ENCODE measurements around the gene PLA2G2A. TPM values are rescaled to one million over a fixed set of nuclear protein-coding genes. Genes with fewer than 3 reads are reported as not detected.
A peak's percentile ranks its signal among the peaks of the same experiment; 100 is the strongest.

The PLA2G2A gene
- total RNA-seq, 1 donor from 2014 or later: 2.0 TPM

DNA sequence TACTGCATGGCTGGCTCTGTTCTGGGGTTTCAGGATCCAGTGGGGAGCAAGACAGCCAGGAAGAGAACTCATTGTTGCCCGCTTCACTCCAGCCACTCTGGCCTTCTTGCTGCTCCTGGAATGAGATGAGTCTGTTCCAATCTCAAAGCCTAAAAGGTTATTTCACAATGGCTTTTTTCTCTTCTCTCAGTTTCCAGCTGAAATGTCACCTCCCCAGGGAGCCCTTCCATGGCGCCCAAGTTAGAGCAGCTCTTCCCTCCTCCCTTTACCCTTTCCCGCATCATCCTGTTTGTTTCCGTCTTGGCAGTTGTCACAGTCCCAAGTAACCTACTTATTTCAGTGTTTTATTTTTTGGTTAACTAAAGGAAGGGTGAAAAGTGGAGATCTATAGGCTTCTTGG is 15.8 kb downstream of the PLA2G2A start:
- no peak for TF ChIP-seq CTCF (IDR thresholded peaks at IDR 0.05; ENCODE audit: unreplicated experiment)
- no peak for DNase-seq (ENCODE audit: low spot score, unreplicated experiment)
- H3K27ac Mint-ChIP-seq: no peak overlapping the region
- no peaks in the 10 kb centered on the region for H3K36me3 Mint-ChIP-seq (ENCODE audit: insufficient read depth)
- H3K27me3 Mint-ChIP-seq: peaks cover 25% of the 10 kb centered on the region
- H3K4me3 Mint-ChIP-seq (ENCODE audit: low read depth): no peak overlapping the region
- H3K4me1 Mint-ChIP-seq (ENCODE audit: low read depth): no peaks in the 10 kb centered on the region
- peaks cover 3% of the 10 kb centered on the region for H3K9me3 Mint-ChIP-seq (ENCODE audit: low read depth)

DNA sequence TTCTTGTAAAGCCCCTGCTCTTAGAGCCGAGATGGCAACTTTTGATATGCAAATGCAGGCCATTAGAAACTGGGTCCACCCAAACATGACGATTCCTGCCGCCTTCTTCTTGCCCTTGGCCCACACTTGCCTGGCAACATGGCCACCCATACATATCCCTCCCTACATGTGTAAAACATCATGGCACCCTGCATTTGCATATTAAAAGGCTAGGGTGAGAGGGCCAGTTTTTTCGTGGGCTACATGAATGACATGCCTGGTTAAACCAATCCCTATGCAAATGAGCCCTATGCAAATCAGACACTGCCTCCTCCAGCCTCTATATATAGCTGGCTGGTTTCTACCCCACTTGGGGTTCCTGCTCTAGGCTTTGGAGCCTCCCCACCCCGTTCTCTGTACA is 18.8 kb downstream of the PLA2G2A start:
- H3K27me3 Mint-ChIP-seq: peaks cover 26% of the 10 kb centered on the region

DNA sequence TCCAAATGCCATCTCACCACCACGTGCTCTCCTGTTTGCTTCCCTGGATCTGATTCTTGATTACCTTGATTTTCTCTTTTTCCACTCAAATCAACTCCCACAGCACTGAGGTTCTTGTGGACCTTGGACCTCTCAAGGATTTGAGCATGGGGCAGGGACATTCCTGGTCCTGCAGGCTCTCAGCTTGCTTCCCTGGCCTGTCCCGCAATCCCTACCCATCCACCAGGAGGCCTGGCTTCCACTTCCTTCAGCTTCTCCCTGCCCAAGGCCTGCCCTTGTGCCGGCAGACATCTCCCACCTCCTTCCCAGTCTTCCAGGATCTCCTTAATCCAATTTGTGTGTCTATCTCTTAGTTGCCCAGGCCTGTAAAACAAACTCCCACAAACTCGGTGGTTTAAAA is 21.6 kb downstream of the PLA2G2A start:
- DNase-seq (ENCODE audit: low spot score, unreplicated experiment): no peak
- H3K4me3 Mint-ChIP-seq (ENCODE audit: low read depth): no peak overlapping the region
- no peaks in the 10 kb centered on the region for H3K4me1 Mint-ChIP-seq (ENCODE audit: low read depth)
- H3K27ac Mint-ChIP-seq: no peak overlapping the region
- peaks cover 24% of the 10 kb centered on the region for H3K27me3 Mint-ChIP-seq
- no peaks in the 10 kb centered on the region for H3K36me3 Mint-ChIP-seq (ENCODE audit: insufficient read depth)
- peaks cover 4% of the 10 kb centered on the region for H3K9me3 Mint-ChIP-seq (ENCODE audit: low read depth)
- TF ChIP-seq CTCF (IDR thresholded peaks at IDR 0.05; ENCODE audit: unreplicated experiment): peak; percentile 26

More for the DNA sequence above, 18.8 kb downstream of the PLA2G2A start:
- Mint-ChIP-seq H3K27ac (no peak overlapping the region), H3K4me3 (ENCODE audit: low read depth) (no peak overlapping the region), H3K4me1 (ENCODE audit: low read depth) (no peaks in the 10 kb centered on the region), H3K9me3 (ENCODE audit: low read depth) (peaks cover 3% of the 10 kb centered on the region), H3K36me3 (ENCODE audit: insufficient read depth) (no peaks in the 10 kb centered on the region)
- DNase-seq (ENCODE audit: low spot score, unreplicated experiment): no peak
- TF ChIP-seq CTCF (IDR thresholded peaks at IDR 0.05; ENCODE audit: unreplicated experiment): no peak

- Mint-ChIP-seq H3K9me3 (ENCODE audit: low read depth) (peaks cover 4% of the 10 kb centered on the region), H3K4me3 (ENCODE audit: low read depth) (no peak overlapping the region), H3K4me1 (ENCODE audit: low read depth) (no peaks in the 10 kb centered on the region), H3K27ac (no peak overlapping the region), H3K27me3 (peaks cover 20% of the 10 kb centered on the region), H3K36me3 (ENCODE audit: insufficient read depth) (no peaks in the 10 kb centered on the region)
- DNase-seq (ENCODE audit: low spot score, unreplicated experiment): no peak
- no peak for TF ChIP-seq CTCF (IDR thresholded peaks at IDR 0.05; ENCODE audit: unreplicated experiment)
These were observed 23.8 kb downstream of the PLA2G2A start for GRCh38 chr1:19955534-19956170.

GRCh38 chr1:19954059-19954458 is 25.4 kb downstream of the PLA2G2A start:
- no peak for TF ChIP-seq CTCF (IDR thresholded peaks at IDR 0.05; ENCODE audit: unreplicated experiment)
- Mint-ChIP-seq H3K9me3 (ENCODE audit: low read depth) (peaks cover 4% of the 10 kb centered on the region), H3K36me3 (ENCODE audit: insufficient read depth) (no peaks in the 10 kb centered on the region), H3K4me3 (ENCODE audit: low read depth) (no peak overlapping the region), H3K27me3 (peaks cover 20% of the 10 kb centered on the region), H3K27ac (no peak overlapping the region), H3K4me1 (ENCODE audit: low read depth) (no peaks in the 10 kb centered on the region)
- no peak for DNase-seq (ENCODE audit: low spot score, unreplicated experiment)

Measured in progenitor cell of endocrine pancreas (in vitro differentiated cells).